ENCODE results near the gene PCP2. TPM values are rescaled to one million over a fixed set of nuclear protein-coding genes. Genes with fewer than 3 reads are reported as not detected.

PCP2 gene
- total RNA-seq, result not detected

DNA sequence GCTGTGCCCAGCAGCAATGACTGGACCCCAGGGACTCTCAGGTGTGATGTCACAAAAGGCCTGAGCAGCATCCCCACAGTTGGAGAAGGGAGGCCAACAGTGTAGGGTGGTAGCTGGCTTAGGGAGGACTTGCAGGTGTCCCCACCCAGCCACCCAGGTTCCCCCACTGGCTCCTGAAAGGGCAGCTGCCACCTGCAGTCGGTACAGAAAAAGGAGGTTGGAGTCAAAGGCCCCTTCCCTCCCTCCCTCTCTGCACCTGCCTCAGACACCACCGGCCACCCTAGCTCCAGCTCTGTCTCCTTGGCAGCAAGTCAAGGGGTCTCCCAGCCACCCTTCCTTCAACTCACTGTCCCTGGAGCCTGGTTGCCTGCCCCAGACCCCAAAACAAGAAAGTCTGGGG is at the start of gene PCP2:
Gene PCP2 (minus strand): TSS at position 22 of the 400 bp plus-strand sequence. CDS start 262 bp downstream, outside the sequence.
- intact Hi-C loops (cut with DNase I; ENCODE audit: low total_unique reads) (no loop called here), in situ Hi-C loops (cut with MboI; ENCODE audit: low sequenced_read_pairs in 4 of 4) (no loop called here)
- H3K9me3 ChIP-seq, result no peaks in the 10 kb centered on the region
- ATAC-seq (no peak), DNase-seq (no peak)
- no peak within 1 kb of the TSS for H3K27ac ChIP-seq
- peaks cover 30 to 36% (median 32%) of the 10 kb centered on the region in 3 donors for H3K27me3 ChIP-seq
- H3K4me1 ChIP-seq, result peaks cover 10 to 13% of the 10 kb centered on the region in 2 donors
- no peak for TF ChIP-seq POLR2A (IDR thresholded peaks at IDR 0.05)
- TF ChIP-seq, protein P1, sequence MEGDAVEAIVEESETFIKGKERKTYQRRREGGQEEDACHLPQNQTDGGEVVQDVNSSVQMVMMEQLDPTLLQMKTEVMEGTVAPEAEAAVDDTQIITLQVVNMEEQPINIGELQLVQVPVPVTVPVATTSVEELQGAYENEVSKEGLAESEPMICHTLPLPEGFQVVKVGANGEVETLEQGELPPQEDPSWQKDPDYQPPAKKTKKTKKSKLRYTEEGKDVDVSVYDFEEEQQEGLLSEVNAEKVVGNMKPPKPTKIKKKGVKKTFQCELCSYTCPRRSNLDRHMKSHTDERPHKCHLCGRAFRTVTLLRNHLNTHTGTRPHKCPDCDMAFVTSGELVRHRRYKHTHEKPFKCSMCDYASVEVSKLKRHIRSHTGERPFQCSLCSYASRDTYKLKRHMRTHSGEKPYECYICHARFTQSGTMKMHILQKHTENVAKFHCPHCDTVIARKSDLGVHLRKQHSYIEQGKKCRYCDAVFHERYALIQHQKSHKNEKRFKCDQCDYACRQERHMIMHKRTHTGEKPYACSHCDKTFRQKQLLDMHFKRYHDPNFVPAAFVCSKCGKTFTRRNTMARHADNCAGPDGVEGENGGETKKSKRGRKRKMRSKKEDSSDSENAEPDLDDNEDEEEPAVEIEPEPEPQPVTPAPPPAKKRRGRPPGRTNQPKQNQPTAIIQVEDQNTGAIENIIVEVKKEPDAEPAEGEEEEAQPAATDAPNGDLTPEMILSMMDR (IDR thresholded peaks at IDR 0.05 in 4 of 5, conservative IDR thresholded peaks at IDR 0.05 in 1 of 5), result no peak
- H3K36me3 ChIP-seq, result no peaks in the 10 kb centered on the region
- no peak within 1 kb of the TSS for H3K4me3 ChIP-seq

- peaks cover 0 to 22% of the 10 kb centered on the region in 2 donors for H3K36me3 ChIP-seq
- no peak for ATAC-seq
- no peaks in the 10 kb centered on the region for H3K27me3 ChIP-seq
- in situ Hi-C loops (cut with MboI; ENCODE audit: low sequenced_read_pairs in 4 of 4), result loop anchor here in 1 of 4 donors (5.0 kb wide), 1 partner anchor 110 kb away; no protein-coding TSS in a partner anchor
- no peak for DNase-seq
- H3K4me3 ChIP-seq, result peak overlapping the region in 3 of 4 donors; percentile 91 to 100 (median 94)
- peak overlapping the region in 3 of 4 donors; percentile 83 to 93 (median 90) for H3K27ac ChIP-seq
- H3K4me1 ChIP-seq, result peaks cover 4 to 9% of the 10 kb centered on the region in 2 donors
- intact Hi-C loops (cut with DNase I; ENCODE audit: low total_unique reads), result loop anchor here (10.0 kb wide), 1 partner anchor 328 kb away; no protein-coding TSS in a partner anchor
- TF ChIP-seq, protein P1 (IDR thresholded peaks at IDR 0.05 in 4 of 5, conservative IDR thresholded peaks at IDR 0.05 in 1 of 5), result no peak
- no peak for TF ChIP-seq POLR2A (IDR thresholded peaks at IDR 0.05)
- no peaks in the 10 kb centered on the region for H3K9me3 ChIP-seq
Observed at GRCh38 chr19:7682175-7682855, 48.8 kb upstream of the PCP2 start.

- DNase-seq (peak; percentile 68 to 78), ATAC-seq (peak; percentile 59 to 72)
- peaks cover 4 to 9% of the 10 kb centered on the region in 2 donors for H3K4me1 ChIP-seq
- H3K36me3 ChIP-seq, result peaks cover 0 to 22% of the 10 kb centered on the region in 2 donors
- intact Hi-C loops (cut with DNase I; ENCODE audit: low total_unique reads) (loop anchor here (2.0 to 10.0 kb wide), 2 partner anchors 119 to 327 kb away; no protein-coding TSS in a partner anchor), in situ Hi-C loops (cut with MboI; ENCODE audit: low sequenced_read_pairs in 4 of 4) (loop anchor here in 1 of 4 donors (5.0 kb wide), 1 partner anchor 109 kb away; no protein-coding TSS in a partner anchor)
- TF ChIP-seq, protein P1 (IDR thresholded peaks at IDR 0.05 in 4 of 5, conservative IDR thresholded peaks at IDR 0.05 in 1 of 5), result peak in 4 of 5 experiments; percentile 11 to 53 (median 32)
- no peak for TF ChIP-seq POLR2A (IDR thresholded peaks at IDR 0.05)
- H3K9me3 ChIP-seq, result no peaks in the 10 kb centered on the region
- peak overlapping the region; percentile 91 to 100 (median 94) for H3K4me3 ChIP-seq
- peak overlapping the region; percentile 83 to 94 (median 92) for H3K27ac ChIP-seq
- peaks cover 0 to 3% (median 0%) of the 10 kb centered on the region in 3 donors for H3K27me3 ChIP-seq
Observed at GRCh38 chr19:7681340-7682174, 48.0 kb upstream of the PCP2 start.

- Histone ChIP-seq H3K4me1 (peaks cover 4 to 9% of the 10 kb centered on the region in 2 donors), H3K27ac (peak within 1 kb of the TSS; percentile 83 to 94 (median 92)), H3K4me3 (peak within 1 kb of the TSS; percentile 91 to 100 (median 94)), H3K36me3 (peaks cover 0 to 22% of the 10 kb centered on the region in 2 donors), H3K27me3 (peaks cover 0 to 10% (median 0%) of the 10 kb centered on the region in 3 donors), H3K9me3 (no peaks in the 10 kb centered on the region)
- intact Hi-C loops (cut with DNase I; ENCODE audit: low total_unique reads) (loop anchor here (1.0 to 10.0 kb wide), 5 partner anchors 28 to 326 kb away; partner anchors contain the start of genes PET100 and XAB2), in situ Hi-C loops (cut with MboI; ENCODE audit: low sequenced_read_pairs in 4 of 4) (loop anchor here in 1 of 4 donors (5.0 kb wide), 1 partner anchor 108 kb away; no protein-coding TSS in a partner anchor)
- peak; percentile 55 to 77 for DNase-seq
- TF ChIP-seq, protein P1 (IDR thresholded peaks at IDR 0.05 in 4 of 5, conservative IDR thresholded peaks at IDR 0.05 in 1 of 5), result peak in 4 of 5 experiments; percentile 80 to 100 (median 99)
- peak; percentile 60 to 77 for TF ChIP-seq POLR2A (IDR thresholded peaks at IDR 0.05)
- peak; percentile 86 to 91 for ATAC-seq
Observed at GRCh38 chr19:7680606-7681339, 47.3 kb upstream of the PCP2 start, which contains the start of gene TRAPPC5. TRAPPC5 (plus strand) TSS chr19:7680833; CDS start chr19:7682254, 1,421 bp downstream.

Data from gastrocnemius medialis (tissue), 4 donors.